PFSK-1 (cell line): Measurements from ENCODE around the gene UBD.

ENCODE experiments used
- FOXP2 ChIP-seq: optimal IDR thresholded peaks from 2 replicates; pipeline ENCODE3; 2011; ENCODE audit warnings: borderline replicate concordance, control low read depth, inconsistent platforms; ENCODE audit not compliant: insufficient read depth; ENCODE audit errors: extremely low read length, extremely low read depth
- POLR2AphosphoS5 ChIP-seq: IDR thresholded peaks from 2 replicates; pipeline ENCODE4 v1.6.1; 2012; ENCODE audit warnings: low read depth, mild to moderate bottlenecking, control low read depth, low read length, moderate library complexity
- SIN3A ChIP-seq: IDR thresholded peaks from 2 replicates; pipeline ENCODE4 v1.6.1; 2012; ENCODE audit warnings: mild to moderate bottlenecking, low read length, moderate library complexity, borderline replicate concordance; ENCODE audit not compliant: insufficient read depth
- TAF1 ChIP-seq: IDR thresholded peaks from 2 replicates; pipeline ENCODE4 v1.6.1; 2012; ENCODE audit warnings: low read length, control low read depth, borderline replicate concordance; ENCODE audit not compliant: insufficient read depth
- TF ChIP-seq, protein P1 (sequence below), 2 experiments: IDR thresholded peaks; 2 replicates each; pipeline versions ENCODE4 v1.6.1 to v1.8.0; 2011 to 2012; ENCODE audit warnings: low read depth in 2 of 2, low read length in 2 of 2, control low read depth in 1 of 2, inconsistent platforms in 1 of 2, mild to moderate bottlenecking in 1 of 2, moderate library complexity in 1 of 2; ENCODE audit not compliant: insufficient read depth in 1 of 2

UBD gene

DNA sequence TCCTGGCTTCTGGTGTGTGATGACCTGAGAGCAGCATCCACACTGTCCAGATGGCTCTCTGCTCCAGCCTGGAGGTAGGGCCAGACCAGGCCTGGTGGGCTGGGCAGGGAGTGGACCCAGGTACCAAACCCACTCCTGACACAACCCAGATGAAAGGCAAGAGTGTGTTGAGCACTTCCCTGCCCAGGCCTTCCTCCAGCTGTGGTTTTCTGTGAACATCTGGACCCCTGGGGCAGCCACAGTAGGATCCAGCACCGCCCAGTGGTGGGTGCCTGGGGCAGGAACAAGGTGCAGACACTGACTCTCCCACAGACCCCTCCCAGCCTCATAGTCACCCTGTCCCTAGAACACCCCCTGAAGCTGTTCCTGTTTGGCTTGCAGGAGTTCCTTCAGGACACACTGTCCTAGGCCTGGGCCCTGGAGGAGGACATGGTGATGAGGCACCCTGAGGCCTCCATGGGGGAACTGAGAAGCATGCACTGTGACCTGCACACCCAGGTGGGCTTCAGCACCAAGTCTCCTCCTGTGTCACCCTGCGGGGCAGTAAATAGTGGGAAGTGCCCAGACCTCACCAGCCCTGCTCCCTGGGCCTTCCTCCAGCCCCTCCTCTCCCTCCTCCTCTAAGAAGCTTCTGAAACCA, 28.7 kb downstream of the UBD start:
- TF ChIP-seq TAF1 = no peak
- TF ChIP-seq, protein P1, sequence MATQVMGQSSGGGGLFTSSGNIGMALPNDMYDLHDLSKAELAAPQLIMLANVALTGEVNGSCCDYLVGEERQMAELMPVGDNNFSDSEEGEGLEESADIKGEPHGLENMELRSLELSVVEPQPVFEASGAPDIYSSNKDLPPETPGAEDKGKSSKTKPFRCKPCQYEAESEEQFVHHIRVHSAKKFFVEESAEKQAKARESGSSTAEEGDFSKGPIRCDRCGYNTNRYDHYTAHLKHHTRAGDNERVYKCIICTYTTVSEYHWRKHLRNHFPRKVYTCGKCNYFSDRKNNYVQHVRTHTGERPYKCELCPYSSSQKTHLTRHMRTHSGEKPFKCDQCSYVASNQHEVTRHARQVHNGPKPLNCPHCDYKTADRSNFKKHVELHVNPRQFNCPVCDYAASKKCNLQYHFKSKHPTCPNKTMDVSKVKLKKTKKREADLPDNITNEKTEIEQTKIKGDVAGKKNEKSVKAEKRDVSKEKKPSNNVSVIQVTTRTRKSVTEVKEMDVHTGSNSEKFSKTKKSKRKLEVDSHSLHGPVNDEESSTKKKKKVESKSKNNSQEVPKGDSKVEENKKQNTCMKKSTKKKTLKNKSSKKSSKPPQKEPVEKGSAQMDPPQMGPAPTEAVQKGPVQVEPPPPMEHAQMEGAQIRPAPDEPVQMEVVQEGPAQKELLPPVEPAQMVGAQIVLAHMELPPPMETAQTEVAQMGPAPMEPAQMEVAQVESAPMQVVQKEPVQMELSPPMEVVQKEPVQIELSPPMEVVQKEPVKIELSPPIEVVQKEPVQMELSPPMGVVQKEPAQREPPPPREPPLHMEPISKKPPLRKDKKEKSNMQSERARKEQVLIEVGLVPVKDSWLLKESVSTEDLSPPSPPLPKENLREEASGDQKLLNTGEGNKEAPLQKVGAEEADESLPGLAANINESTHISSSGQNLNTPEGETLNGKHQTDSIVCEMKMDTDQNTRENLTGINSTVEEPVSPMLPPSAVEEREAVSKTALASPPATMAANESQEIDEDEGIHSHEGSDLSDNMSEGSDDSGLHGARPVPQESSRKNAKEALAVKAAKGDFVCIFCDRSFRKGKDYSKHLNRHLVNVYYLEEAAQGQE (IDR thresholded peaks at IDR 0.05; ENCODE audit: insufficient read depth in 1 of 2, low read depth in 2 of 2, low read length in 2 of 2) = no peak

DNA sequence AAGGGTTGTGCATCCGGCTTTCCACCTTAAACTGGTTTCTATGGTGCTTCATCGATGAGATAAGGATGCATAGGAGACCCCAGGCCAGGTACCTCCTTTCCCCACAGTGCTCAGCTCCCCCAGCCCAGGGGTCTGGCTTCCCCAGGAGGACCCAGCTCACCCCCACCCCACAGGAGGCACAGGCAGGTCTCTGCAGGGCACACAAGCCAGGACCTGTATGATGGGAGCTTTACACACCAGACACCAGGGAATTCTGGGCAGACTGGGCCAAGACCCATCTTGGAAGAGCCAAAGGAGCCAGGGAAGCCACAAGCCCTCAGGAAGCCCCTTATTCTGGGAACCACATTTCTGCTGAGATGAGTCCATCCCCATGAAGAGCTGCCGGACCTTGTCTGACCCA, 29.6 kb downstream of the UBD start:
- TF ChIP-seq, protein P1 (IDR thresholded peaks at IDR 0.05; ENCODE audit: insufficient read depth in 1 of 2, low read depth in 2 of 2, low read length in 2 of 2) = no peak
- TF ChIP-seq FOXP2 = no peak

DNA sequence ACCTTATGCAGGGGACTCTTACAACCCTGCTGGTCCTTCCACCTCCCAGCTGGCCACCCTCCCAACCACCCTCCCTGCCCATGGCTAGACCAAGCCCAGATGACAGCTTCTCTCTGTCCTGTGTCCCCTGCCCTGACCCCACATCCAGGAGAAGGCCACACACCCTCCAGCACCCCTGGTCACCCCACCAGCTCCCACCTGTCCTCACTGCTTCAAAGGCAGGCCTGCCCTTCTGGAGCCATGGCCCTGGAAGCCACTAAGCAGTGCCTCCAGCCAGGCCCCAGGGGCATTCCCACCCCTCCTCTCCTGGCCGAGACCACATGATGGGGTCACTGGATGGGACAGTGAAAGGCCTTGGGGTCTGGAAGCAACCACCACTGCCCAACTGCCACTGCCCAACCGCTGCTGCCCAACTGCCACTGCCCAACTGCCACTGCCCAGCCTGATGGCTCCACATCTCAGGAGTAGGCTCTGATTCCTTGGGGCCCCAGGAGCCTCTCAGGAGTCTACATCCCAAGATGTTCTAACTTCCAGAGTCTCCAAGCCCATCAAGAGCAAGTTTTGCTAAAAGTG, 30.5 kb downstream of the UBD start:
- TF ChIP-seq FOXP2 (no peak), TAF1 (no peak), SIN3A (no peak), POLR2AphosphoS5 (no peak)
- TF ChIP-seq, protein P1 (IDR thresholded peaks at IDR 0.05; ENCODE audit: insufficient read depth in 1 of 2, low read depth in 2 of 2, low read length in 2 of 2) = no peak

DNA sequence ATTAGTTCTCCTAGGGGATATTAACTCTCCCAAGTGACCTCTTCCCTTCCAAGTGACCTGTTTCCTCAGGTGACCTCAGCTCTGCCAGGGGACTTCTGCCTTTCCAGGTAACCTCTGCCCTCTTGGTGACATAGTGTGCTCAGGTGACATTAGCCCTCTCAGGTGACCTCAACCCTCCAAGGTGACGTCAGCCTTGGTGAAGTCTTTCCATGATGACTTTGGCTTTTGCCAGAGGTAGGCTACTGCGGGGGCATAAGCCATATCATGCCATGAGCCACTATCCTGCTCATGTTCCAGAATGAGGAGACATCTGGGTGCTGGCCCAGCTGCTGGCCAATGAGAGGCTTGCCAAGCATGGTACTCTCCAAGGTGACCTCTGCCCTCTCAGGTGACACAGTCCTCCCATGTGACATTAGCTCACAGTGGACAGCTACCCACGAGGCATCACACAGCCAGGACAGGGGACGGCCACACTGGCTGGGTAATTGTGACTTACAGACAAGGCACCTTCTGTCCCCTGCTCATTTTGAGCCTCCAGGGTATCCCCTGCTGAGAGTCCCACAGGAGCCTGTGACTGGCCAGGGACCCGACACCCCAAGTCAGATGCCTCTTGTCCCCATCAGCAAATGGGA, 31.1 kb downstream of the UBD start:
- TF ChIP-seq, protein P1 (IDR thresholded peaks at IDR 0.05; ENCODE audit: insufficient read depth in 1 of 2, low read depth in 2 of 2, low read length in 2 of 2) = no peak
- TF ChIP-seq TAF1 = no peak
- no peak for TF ChIP-seq SIN3A
- TF ChIP-seq POLR2AphosphoS5 = no peak
- TF ChIP-seq FOXP2 = no peak

DNA sequence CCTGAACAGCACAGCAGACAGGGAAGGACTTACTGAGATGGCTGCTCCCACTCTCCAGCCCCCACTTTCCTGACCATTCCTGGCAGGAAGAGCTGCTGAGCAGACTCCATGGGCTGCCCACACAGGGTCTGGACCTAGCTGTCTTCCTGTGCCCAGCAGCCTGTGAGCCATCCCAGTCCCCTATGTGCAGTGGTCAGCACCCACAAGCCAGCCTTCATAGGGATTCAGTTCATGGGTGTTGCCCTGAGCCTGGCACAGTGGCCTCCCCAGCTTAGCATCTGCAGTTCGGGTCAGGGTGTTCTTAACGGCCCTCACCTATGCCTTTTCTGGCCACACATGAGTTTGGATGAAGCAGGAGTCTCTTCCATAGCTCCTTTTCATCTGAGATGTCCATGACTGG, 32.0 kb downstream of the UBD start:
- TF ChIP-seq TAF1 (no peak), POLR2AphosphoS5 (no peak), FOXP2 (no peak), SIN3A (no peak)
- TF ChIP-seq, protein P1 (IDR thresholded peaks at IDR 0.05; ENCODE audit: insufficient read depth in 1 of 2, low read depth in 2 of 2, low read length in 2 of 2) = no peak
